HG02759 (cell line): ENCODE data around the gene FAR2.
"Not testable (repeated sequence)": the region's sequence is repeated elsewhere in the genome, so short reads cannot be mapped to it uniquely, and the experiment has no call there.

Source experiments
- ATAC-seq: cut with Tn5 transposase; IDR thresholded peaks from one replicate; pipeline ENCODE4 v1.9.1; 2021; ENCODE audit warnings: mild to moderate bottlenecking, moderate library complexity; ENCODE audit not compliant: unreplicated experiment

FAR2 gene

DNA sequence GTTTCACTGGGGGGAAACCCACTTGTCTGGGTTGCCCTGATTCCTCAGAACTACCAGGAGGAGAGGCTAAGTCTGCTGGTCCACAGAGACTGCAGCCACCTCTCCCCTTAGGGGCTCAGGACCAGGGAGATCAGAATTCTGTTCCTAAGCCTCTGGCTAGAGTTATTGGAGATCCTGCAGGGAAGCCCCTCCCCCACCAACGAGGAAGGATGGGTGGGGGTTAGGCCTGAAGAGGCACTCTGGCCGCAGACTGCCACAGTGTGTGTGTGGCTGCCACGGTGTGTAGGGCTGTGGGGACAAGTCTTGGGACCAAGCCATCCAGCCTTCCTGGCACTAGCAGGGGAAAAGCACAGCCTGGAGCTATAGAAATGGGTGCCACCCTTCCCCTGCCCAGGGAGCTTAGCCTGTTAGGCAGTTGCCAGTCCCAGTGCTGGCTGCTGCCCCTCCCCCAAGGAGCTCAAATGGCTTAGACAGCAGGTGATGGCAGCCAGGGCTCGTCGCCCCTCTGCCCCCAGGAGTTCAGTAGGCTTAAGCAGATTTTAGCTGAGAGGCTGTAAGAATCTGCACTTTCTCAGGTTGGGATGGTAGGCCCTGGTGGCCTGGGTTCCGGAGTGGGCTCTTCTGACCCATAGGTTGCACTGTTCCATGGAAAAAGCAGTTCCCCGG lies 124.2 kb downstream of the FAR2 start:
- no peak for ATAC-seq

DNA sequence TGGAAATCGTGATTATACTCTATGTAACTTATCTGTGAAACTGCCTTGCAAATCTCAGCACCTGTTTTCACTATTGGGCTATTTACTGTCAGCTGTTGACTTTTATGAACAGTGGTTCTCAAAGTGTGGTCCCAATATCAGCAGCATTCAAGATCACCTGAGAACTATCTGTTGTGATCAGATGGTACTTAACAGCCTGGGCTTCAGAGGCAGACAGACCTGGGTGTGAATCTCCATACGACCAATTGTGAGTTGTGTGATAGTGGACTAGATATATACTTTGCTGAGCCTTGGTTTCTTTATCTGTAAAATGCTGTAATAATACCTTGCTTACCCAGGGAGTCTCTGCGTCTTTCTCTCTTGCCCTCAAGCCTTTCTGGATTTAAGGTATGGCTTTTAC lies 126.8 kb downstream of the FAR2 start:
- no peak for ATAC-seq

DNA sequence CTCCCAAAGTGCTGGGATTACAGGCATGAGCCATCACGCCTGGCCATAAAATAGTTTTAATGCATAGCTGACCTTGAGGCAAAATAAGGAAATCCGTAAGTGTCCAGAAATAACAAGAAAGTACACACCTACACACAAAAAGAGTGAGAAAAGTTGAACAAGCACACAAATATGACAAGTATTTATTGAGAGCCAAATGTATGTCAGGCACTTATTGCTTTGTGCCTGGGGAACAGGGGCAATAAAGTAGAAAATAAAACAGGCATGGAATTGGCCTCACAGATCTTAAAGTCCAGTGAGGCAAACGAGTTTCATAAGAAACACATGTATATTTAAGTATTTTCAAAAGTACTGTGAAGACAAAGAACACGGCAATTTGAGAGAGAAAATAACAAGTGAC lies 128.2 kb downstream of the FAR2 start:
- no peak for ATAC-seq

DNA sequence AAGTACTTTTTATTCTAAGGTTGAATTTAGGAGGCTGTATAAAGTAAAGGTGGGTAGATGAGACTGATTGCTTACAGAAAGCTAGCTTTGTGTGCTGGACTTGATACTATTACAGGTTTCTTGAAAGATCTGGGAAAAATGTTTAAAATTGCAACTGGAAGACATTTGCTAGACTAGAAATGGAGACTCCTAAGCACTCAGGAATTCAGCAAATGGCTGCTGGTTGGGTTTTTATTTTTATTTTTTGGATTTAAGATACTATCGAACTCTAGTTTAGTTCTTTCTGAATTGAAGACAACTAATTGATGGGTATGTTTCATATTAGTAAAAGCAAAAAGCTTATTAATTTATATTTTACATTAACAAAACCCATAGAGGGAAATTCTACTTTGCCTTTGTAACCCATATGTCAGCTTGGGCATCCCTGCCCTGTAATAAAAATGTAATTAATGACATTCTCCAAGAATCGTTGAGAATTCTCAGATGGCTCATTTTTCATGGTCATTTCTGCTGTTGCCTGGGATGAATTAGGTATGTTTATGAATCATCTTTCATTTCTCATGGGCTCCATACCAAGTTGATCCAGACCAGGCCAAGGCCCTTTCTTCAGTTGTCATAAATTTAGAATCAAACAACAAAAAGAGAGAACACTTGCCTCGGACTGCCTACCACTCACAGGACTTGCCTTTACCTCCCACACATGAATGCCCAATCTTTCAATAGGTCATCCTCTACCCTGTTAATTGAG lies 129.8 kb downstream of the FAR2 start:
- ATAC-seq: no peak

DNA sequence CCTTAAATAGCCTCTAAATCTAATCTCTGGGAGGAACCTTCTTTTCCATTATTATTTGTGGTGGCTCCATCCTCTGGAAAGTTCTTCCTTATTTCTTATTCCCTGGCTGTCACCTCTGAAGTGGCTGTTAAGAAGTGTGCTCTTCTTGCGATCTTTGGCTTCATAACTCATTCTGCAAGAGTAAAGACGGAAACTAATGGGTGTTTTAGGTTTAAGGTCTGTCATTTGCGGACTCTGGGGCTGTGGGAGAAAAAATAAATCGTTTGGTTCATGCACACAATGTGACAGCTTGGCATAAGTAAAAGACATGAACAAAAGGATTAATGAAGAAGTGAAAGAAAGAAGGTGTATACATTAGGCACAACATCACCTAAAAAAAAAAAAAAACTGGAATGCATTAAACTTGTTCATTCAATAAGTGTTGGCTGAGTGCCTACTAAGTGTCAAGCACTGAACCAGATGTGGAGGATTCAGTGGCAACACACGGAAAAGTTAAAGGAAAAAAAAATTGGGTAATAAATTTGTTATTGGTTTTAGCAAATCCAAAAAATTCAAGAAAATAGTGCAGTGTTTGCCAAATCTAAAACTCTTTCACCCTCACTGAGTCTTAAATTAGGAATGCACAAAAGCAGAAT lies 132.4 kb downstream of the FAR2 start:
- ATAC-seq: no peak

DNA sequence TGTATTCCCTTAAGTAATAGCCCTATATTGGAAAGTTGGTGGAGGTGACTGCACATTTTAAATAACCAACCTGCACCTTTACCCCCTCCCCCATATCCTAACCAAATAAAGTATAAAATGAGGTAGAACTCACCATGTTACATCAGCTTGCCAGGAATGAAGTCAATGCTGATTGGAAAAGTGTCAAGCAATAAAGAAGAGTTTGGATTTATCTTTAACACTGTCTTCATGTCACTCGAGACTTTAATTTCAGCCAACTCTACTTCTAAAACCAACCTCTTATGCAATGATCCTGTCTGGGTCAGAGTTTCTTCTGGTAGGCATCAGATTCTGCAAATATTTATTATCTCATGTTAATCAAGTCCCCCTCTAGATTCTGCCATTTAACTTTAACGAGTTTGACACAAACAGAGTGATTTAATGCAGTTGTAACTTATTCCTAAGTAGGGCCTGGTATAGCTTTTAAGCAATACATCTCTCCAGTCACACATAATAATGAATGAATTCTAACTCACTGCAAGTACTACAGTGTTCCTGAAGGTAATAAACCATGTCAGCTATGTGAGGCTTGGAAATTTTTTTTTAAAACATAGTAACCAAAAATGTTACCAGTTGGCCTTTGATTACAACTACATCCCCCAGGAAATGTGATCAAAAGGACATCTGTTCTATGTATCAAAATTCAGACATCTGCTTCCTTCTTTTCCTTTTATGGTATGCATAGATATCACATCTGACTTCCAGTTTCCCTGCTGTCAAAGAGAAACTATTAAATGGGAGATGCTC lies 133.1 kb downstream of the FAR2 start:
- ATAC-seq: no peak

GRCh38 chr12:29283969-29284700 lies 135.1 kb downstream of the FAR2 start:
- no peak for ATAC-seq

- no peak for ATAC-seq
These were observed 137.2 kb downstream of the FAR2 start for GRCh38 chr12:29286081-29286790.

- ATAC-seq: no peak
These were observed 138.5 kb downstream of the FAR2 start for GRCh38 chr12:29287622-29288021.

DNA sequence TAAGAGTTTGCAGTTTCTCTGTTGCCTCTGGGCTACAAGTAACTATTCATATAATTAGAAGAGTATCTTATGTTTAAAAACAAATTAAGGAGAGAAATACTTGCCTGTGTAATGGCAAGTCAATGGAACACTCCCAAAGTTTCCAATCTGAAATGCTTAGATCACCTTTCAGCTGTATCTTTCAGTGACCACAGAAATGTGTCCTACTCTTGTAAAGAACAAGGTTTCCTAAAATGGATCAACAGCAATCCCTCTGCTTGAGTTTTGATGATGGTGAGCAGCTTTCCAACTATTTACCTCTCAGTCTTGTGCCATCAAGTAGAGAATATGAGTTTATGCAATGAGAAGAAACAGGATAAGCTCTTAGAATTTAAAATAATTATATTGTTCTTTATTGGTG lies 139.0 kb downstream of the FAR2 start:
- no peak for ATAC-seq

- not testable (repeated sequence) for ATAC-seq
These were observed 141.4 kb downstream of the FAR2 start for GRCh38 chr12:29290475-29290874.

- no peak for ATAC-seq
These were observed 142.1 kb downstream of the FAR2 start for GRCh38 chr12:29291226-29291625.

GRCh38 chr12:29299633-29300032 lies 150.6 kb downstream of the FAR2 start:
- peak; percentile 61 for ATAC-seq

DNA sequence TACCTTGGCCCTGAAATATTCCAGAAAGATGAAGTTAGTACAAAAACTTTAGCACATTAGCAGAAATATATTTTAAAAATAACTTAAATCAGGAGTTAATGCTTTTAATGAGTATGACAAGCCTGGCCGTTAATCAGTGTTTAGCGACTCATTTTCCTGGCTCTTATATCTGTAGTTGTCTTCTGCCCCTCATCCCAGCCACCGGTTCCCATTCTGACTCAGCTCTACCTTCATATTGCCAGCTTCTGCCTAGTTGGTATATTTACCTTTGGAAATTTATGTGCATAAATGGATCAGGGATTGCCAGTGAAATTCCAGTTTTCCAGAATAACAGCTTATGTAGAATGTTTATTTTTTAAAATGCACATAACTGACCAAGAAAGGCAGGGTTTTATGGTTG lies 152.0 kb downstream of the FAR2 start:
- ATAC-seq: no peak

GRCh38 chr12:29304388-29304787 lies 155.3 kb downstream of the FAR2 start:
- no peak for ATAC-seq

- ATAC-seq: no peak
These were observed 157.2 kb downstream of the FAR2 start for GRCh38 chr12:29306266-29306665.

- ATAC-seq: no peak
These were observed 157.6 kb downstream of the FAR2 start for GRCh38 chr12:29306682-29307081.

DNA sequence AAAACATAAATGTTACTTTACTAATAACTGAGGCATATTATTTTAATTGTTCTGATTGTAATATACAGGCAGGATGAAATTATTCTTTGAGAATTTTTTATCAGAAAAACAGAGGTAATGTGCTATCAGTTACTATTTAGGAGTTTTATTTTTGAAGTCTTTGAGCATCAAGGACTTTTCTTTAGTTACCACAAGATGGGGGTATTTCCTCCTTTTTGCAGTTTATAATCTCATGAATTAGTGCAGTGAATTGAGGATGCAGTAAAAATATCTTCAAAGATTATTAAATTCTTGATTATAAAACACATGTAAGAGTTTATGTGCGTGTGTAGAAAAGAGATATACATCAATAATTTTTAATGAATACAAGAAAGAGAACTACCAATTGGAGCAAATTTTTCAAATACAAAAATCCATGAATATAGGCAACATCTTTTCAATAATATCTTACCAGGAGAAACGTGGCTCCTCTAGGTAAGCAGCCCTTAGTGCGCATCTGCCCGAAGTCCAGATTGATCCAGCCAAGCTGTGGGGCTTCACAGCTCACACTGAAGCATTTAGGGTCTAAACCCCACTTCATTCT lies 160.3 kb downstream of the FAR2 start:
- no peak for ATAC-seq

DNA sequence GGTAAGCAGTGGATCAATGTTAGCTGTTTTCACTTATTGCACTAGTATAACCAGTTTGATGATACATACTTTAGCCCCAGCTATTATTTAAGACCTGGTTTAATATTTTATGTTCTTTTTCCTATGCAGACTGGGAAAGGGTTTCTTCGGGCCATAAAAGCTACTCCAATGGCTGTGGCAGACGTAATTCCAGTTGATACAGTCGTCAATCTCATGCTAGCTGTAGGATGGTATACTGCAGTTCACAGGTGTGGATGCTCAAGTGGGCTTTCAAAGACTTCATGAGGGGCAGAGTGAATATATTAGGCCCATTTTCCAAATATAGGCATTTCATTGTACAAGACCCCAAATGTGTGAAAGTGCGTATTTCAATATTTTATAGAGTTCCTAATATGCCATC lies 161.8 kb downstream of the FAR2 start:
- ATAC-seq: no peak

DNA sequence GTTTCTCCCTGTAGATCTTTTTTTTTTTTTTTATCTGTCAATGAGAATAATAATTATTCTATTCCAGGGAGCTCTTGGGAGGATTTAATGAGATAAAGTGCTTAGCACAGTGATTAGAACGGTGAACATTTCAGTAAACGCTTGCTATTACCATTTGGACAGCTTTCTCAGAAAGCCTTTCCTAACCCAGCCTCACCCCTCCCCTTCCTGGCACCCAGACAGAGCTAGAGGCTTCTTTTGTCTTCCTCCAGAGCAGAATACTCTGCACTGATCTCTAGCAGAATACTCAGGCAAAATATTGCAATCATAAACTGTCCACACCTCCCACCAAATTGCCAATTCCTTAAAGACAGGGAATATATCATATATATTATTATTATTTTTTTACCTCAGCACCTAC lies 165.3 kb downstream of the FAR2 start:
- ATAC-seq: no peak
